ENCODE results near the gene RAP1GAP2. TPM values are rescaled to one million over a fixed set of nuclear protein-coding genes. Genes with fewer than 3 reads are reported as not detected.
"Not testable (repeated sequence)": the region's sequence is repeated elsewhere in the genome, so short reads cannot be mapped to it uniquely, and the experiment has no call there.

The RAP1GAP2 gene
- total RNA-seq, 2 donors from 2014 or later, result 77.3 to 109 TPM

DNA sequence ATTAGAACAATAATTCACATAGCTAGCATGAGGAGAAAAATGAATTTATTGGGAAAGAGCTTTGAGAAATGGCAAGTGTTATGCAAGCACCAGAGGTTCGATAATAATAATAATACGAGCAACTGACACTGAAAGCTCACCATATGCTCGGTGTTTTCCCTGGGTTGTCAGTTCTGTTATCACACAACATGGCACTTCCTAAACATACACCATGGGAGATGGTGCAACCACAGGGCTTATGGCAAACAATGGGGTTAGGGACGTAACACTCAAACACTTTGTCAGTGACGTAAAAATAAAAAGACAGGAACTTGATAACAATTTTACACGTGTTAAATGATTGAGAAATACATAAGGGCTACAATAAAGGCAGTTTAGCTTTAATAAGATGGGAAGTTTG is 243.5 kb downstream of the RAP1GAP2 start:
- DNase-seq, result no peak
- Mint-ChIP-seq H3K4me3 (peak overlapping the region; percentile 4), H3K27ac (peak overlapping the region; percentile 34), H3K27me3 (no peaks in the 10 kb centered on the region), H3K36me3 (ENCODE audit: low read depth) (no peaks in the 10 kb centered on the region), H3K4me1 (peaks cover 17% of the 10 kb centered on the region)
- no peaks in the 10 kb centered on the region for H3K9me3 ChIP-seq (ENCODE audit: control insufficient read depth, low read length, poor library complexity, severe bottlenecking)
- ATAC-seq, result peak; percentile 82

DNA sequence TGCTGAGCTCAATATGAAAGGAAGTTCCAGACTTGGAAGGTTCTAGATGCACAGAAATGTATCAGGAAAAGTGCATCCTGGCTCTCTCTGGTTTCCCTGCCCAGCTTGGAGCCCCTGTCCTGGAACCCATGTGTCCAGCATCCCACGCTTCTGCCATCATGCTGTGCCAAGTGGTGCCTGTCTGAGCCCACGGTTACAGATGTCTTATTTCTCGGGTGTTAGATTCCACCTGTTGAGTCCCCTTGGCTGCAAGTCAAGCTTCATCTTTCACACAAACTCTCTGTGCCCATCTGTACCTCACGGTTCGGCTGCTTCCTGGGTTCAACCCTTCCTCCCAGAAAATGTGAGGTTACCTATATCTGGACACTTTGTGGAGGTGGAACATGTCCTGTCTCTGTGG is 244.6 kb downstream of the RAP1GAP2 start:
- DNase-seq (no peak), ATAC-seq (no peak)
- no peaks in the 10 kb centered on the region for H3K9me3 ChIP-seq (ENCODE audit: control insufficient read depth, low read length, poor library complexity, severe bottlenecking)
- no peak overlapping the region for H3K27ac Mint-ChIP-seq
- no peaks in the 10 kb centered on the region for H3K27me3 Mint-ChIP-seq
- no peaks in the 10 kb centered on the region for H3K36me3 Mint-ChIP-seq (ENCODE audit: low read depth)
- H3K4me1 Mint-ChIP-seq, result peaks cover 13% of the 10 kb centered on the region
- H3K4me3 Mint-ChIP-seq, result peak overlapping the region; percentile 15

GRCh38 chr17:3043737-3044365 is 247.6 kb downstream of the RAP1GAP2 start:
- DNase-seq (no peak), ATAC-seq (no peak)
- Mint-ChIP-seq H3K4me3 (no peak overlapping the region), H3K27me3 (no peaks in the 10 kb centered on the region), H3K27ac (no peak overlapping the region), H3K36me3 (ENCODE audit: low read depth) (no peaks in the 10 kb centered on the region), H3K4me1 (peaks cover 14% of the 10 kb centered on the region)
- no peaks in the 10 kb centered on the region for H3K9me3 ChIP-seq (ENCODE audit: control insufficient read depth, low read length, poor library complexity, severe bottlenecking)

DNA sequence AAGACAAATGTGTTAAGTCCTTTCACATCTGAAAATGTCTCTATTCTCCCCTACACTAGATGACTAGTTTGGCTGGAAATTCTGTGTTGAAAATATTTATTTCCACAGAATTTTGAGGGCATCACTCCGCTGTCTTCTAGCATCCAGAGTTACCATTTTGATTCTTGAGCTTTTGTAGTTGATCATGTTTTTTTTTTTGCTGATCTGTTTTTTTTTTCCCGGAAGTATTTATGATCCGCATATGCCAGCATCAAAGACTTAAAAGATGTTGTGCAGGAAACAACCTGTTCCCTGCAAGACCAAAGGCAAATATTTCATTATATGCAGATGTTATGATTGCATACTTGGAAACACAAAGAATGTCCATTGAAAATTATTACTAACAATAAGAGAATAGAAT is 250.5 kb downstream of the RAP1GAP2 start:
- peaks cover 10% of the 10 kb centered on the region for H3K4me1 Mint-ChIP-seq
- no peaks in the 10 kb centered on the region for H3K36me3 Mint-ChIP-seq (ENCODE audit: low read depth)
- ATAC-seq (no peak), DNase-seq (no peak)
- no peaks in the 10 kb centered on the region for H3K27me3 Mint-ChIP-seq
- H3K4me3 Mint-ChIP-seq, result no peak overlapping the region
- no peaks in the 10 kb centered on the region for H3K9me3 ChIP-seq (ENCODE audit: control insufficient read depth, low read length, poor library complexity, severe bottlenecking)
- H3K27ac Mint-ChIP-seq, result no peak overlapping the region

DNA sequence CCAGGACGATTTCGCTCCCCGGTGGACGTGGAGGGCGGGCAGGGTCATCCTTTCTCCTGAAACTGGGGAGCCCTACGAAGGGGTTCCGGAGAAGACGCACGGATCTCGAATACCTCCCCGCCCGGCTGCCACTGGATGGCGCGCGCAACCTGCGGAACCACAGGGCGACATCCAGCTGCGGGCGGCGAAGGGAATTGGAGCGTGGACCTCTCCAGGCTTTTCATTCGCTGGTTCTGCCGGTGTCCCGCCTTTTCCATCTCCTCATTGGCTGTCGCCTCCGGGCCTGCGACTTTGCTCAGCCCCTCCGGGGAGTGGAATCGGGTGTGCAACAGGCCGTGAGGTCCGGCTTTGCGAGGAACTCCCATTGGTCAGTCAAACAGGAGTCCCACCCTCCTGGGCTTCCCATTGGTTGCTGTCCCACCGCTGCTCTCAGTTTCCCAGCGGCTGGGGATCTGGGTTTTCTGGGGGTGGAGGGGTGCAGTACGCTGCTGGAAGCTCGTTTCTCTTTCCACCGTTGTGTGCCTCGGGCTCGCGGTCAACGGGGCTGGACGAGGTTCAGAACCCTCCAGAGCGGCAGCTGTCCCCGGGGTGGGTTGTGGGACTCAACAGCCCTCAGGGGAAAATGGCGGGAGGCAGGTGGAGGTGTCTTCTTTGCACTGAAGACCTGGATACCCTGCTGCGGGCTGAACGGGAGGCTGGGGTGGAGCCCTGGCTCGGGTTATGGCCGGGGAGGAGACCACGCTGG is 252.7 kb downstream of the RAP1GAP2 start:
- DNase-seq (peak; percentile 82 to 91 (median 85)), ATAC-seq (peak; percentile 98)
- no peaks in the 10 kb centered on the region for H3K9me3 ChIP-seq (ENCODE audit: control insufficient read depth, low read length, poor library complexity, severe bottlenecking)
- Mint-ChIP-seq H3K4me3 (peak overlapping the region; percentile 93), H3K27ac (peak overlapping the region; percentile 75), H3K27me3 (no peaks in the 10 kb centered on the region), H3K36me3 (ENCODE audit: low read depth) (no peaks in the 10 kb centered on the region), H3K4me1 (peaks cover 10% of the 10 kb centered on the region)

DNA sequence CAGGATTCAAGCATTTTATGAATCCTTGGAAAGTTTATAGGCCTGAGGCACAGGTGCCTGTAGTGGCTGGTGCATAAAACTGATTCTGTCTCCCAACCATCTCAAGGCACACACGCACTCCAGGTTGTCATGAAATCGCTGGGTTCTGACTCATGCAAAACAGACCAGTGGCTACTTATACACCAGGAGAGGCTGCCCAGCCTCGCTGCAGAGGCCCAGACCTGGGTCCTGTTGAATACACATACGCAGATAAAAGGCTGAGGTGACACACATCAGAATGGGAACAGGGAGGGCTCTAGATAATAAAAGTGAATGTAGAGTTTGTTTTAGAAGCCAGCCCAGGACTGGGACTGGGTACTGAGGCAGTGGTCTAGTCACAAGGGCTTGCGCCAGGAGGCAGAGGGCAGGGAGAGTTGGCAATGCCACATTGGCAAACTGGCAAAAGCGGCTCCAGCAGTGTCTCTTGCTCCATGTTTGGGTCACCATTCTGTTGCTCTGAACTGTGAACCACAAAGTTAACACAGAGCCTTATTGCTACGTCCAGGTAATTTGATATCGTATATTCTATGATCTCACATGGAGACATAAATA is 253.6 kb downstream of the RAP1GAP2 start:
- no peaks in the 10 kb centered on the region for H3K27me3 Mint-ChIP-seq
- DNase-seq, result no peak
- H3K36me3 Mint-ChIP-seq (ENCODE audit: low read depth), result no peaks in the 10 kb centered on the region
- no peak overlapping the region for H3K27ac Mint-ChIP-seq
- ATAC-seq, result no peak
- peaks cover 10% of the 10 kb centered on the region for H3K4me1 Mint-ChIP-seq
- H3K9me3 ChIP-seq (ENCODE audit: control insufficient read depth, low read length, poor library complexity, severe bottlenecking), result no peaks in the 10 kb centered on the region
- H3K4me3 Mint-ChIP-seq, result peak overlapping the region; percentile 56

DNA sequence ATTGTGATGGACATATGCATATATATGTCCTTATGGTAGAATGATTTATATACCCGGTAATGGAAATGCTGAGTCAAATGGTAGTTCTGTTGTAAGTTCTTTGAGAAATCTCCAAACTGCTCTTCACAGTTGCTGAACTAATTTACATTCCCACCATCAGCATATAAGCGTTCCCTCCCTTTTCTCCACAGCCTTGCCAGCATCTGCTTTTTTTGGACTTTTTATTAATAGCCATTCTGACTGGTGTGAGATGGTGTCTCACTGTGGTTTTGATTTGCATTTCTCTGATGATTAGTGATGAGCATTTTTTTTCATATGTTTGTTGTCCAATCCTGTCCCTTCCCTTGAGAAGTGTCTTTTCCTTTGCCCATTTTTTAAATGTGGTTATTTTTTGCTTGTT is 258.6 kb downstream of the RAP1GAP2 start:
- H3K4me1 Mint-ChIP-seq; H3K36me3 Mint-ChIP-seq (ENCODE audit: low read depth): not testable (repeated sequence)

GRCh38 chr17:3062824-3063377 is 266.7 kb downstream of the RAP1GAP2 start:
- H3K36me3 Mint-ChIP-seq (ENCODE audit: low read depth); H3K27me3 Mint-ChIP-seq; H3K4me1 Mint-ChIP-seq; DNase-seq; H3K27ac Mint-ChIP-seq; ATAC-seq; H3K9me3 ChIP-seq (ENCODE audit: control insufficient read depth, low read length, poor library complexity, severe bottlenecking); H3K4me3 Mint-ChIP-seq: not testable (repeated sequence)

More for the DNA sequence above, 258.6 kb downstream of the RAP1GAP2 start:
- not testable (repeated sequence) for H3K27me3 Mint-ChIP-seq; DNase-seq; ATAC-seq; H3K9me3 ChIP-seq (ENCODE audit: control insufficient read depth, low read length, poor library complexity, severe bottlenecking); H3K27ac Mint-ChIP-seq; H3K4me3 Mint-ChIP-seq

- H3K27ac Mint-ChIP-seq; H3K36me3 Mint-ChIP-seq (ENCODE audit: low read depth); H3K4me3 Mint-ChIP-seq; DNase-seq; H3K4me1 Mint-ChIP-seq; H3K27me3 Mint-ChIP-seq; H3K9me3 ChIP-seq (ENCODE audit: control insufficient read depth, low read length, poor library complexity, severe bottlenecking); ATAC-seq: not testable (repeated sequence)
These were observed 267.3 kb downstream of the RAP1GAP2 start, which contains the start of gene OR1D5 for GRCh38 chr17:3063507-3063906. OR1D5 (minus strand) TSS chr17:3063607; CDS start chr17:3063607, 0 bp downstream.

GRCh38 chr17:3065192-3065591 is 269.0 kb downstream of the RAP1GAP2 start:
- DNase-seq; H3K36me3 Mint-ChIP-seq (ENCODE audit: low read depth); H3K4me3 Mint-ChIP-seq; H3K27me3 Mint-ChIP-seq; ATAC-seq; H3K9me3 ChIP-seq (ENCODE audit: control insufficient read depth, low read length, poor library complexity, severe bottlenecking); H3K27ac Mint-ChIP-seq; H3K4me1 Mint-ChIP-seq: not testable (repeated sequence)

DNA sequence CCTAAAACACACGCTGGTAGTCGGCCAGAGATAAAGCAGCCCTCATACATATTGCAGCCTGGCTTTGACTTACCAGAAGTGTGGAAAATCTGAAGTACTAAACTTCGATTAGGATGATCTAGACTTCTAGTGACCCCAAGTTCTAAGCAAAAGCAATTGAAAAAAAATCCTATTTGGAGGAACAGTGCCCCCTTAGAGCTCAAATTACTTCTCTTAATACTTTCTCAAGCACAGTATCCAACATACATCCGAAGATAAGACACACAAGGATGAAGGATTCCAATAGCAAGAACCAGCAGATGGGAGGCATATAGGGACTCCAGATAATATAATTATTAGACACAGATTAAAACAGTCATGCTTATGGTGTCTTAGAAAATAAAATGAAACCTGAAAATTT is 277.6 kb downstream of the RAP1GAP2 start:
- peaks cover 15% of the 10 kb centered on the region for H3K27me3 Mint-ChIP-seq
- H3K27ac Mint-ChIP-seq; H3K36me3 Mint-ChIP-seq (ENCODE audit: low read depth); H3K4me1 Mint-ChIP-seq; H3K9me3 ChIP-seq (ENCODE audit: control insufficient read depth, low read length, poor library complexity, severe bottlenecking); ATAC-seq; DNase-seq; H3K4me3 Mint-ChIP-seq: not testable (repeated sequence)
